Duodenal mucosa (tissue), 2 donors: ENCODE results near the gene SEZ6L.

Experiments
- H3K27ac ChIP-seq: one replicate; pipeline ENCODE4 v1.7.0; 2013; ENCODE audit warnings: low read depth, low read length
- H3K27me3 ChIP-seq, 2 donors: one replicate each; pipeline ENCODE4 v1.7.0; 2013; ENCODE audit warnings: low read length in 2 of 2, control low read depth in 1 of 2; ENCODE audit not compliant: insufficient read depth in 2 of 2, control insufficient read depth in 1 of 2
- H3K36me3 ChIP-seq, 2 donors: one replicate each; pipeline ENCODE4 v1.7.0; 2013; ENCODE audit warnings: low read length in 2 of 2, control low read depth in 1 of 2; ENCODE audit not compliant: insufficient read depth in 2 of 2, control insufficient read depth in 1 of 2
- H3K4me1 ChIP-seq, 2 donors: one replicate each; pipeline ENCODE4 v1.7.0; 2013; ENCODE audit warnings: low read length in 2 of 2, control low read depth in 1 of 2; ENCODE audit not compliant: insufficient read depth in 2 of 2, control insufficient read depth in 1 of 2
- H3K4me3 ChIP-seq, 2 donors: one replicate each; pipeline ENCODE4 v1.7.0; 2013; ENCODE audit warnings: low read length in 2 of 2, low read depth in 1 of 2
- H3K9ac ChIP-seq, 2 donors: one replicate each; pipeline ENCODE4 v1.7.0; 2013; ENCODE audit warnings: low read length in 2 of 2, low read depth in 1 of 2
- H3K9me3 ChIP-seq, 2 donors: one replicate each; pipeline ENCODE4 v1.7.0; 2013; ENCODE audit warnings: low read length in 2 of 2, control low read depth in 1 of 2; ENCODE audit not compliant: control insufficient read depth in 1 of 2

The SEZ6L gene

DNA sequence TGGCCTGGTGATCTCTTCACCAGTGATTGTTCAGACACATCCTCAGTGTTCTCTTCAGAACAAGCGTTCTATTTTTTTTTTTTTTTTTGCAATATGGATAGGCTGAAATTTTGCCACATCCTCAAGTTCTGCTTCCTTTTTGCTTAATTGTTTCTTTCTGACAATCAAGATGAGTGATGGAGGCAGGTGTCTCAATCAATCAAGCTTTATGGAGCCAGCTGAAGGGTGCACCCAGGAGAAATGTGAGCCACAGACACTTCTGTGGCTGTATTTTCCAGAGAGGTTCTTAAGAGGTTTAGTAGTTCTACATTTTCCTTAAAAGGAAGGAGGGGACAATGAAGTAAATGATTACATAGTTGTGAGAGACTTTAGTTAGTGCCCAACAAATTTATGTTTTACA is 215.9 kb downstream of the SEZ6L start:
- Histone ChIP-seq H3K9ac (no peak overlapping the region), H3K9me3 (no peaks in the 10 kb centered on the region), H3K4me1 (no peaks in the 10 kb centered on the region), H3K36me3 (no peaks in the 10 kb centered on the region), H3K27me3 (peaks cover 3 to 5% of the 10 kb centered on the region in 2 donors), H3K4me3 (no peak overlapping the region), H3K27ac (no peak overlapping the region)

DNA sequence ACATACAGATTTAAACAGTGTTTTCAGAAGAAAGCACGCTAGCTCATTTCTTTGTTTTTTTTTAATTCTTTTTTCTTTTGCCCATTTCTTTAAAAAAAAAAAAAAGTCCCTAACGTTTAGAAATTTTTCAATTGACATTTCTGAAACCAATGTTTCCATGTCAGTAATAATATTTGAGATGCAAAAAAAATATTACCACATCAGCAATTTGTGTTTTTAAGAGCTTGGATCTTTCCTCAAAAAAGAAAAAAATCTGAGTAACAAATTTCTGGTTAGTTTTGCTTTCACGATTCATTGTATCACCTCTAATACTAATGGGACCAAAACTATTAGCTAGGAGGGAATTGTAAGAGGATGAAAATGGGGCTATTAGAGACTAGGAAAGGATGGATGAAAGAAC is 219.9 kb downstream of the SEZ6L start:
- Histone ChIP-seq H3K9ac (no peak overlapping the region), H3K36me3 (no peaks in the 10 kb centered on the region), H3K9me3 (no peaks in the 10 kb centered on the region), H3K4me3 (no peak overlapping the region), H3K27me3 (peaks cover 5 to 6% of the 10 kb centered on the region in 2 donors), H3K27ac (no peak overlapping the region), H3K4me1 (no peaks in the 10 kb centered on the region)

DNA sequence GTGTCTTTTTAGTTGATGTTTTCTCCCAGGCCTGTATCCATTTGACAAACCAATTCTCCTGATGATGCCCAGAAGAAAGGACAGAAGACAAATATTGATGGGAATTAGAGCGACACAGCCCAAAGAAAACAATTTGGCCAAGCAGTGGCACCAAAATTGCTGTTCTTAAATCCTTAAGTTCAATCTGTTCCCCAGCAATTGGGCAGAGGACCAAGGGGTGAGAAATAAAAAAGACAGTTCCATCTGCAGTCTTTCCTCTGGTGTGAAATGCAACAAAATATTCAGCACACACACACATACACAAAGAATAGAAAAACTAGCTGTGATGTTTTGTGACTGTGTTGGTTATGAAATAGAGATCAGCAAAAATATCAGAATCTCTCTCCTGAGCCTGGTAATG is 221.8 kb downstream of the SEZ6L start:
- no peak overlapping the region for H3K4me3 ChIP-seq
- no peaks in the 10 kb centered on the region for H3K36me3 ChIP-seq
- peaks cover 0 to 6% of the 10 kb centered on the region in 2 donors for H3K27me3 ChIP-seq
- H3K4me1 ChIP-seq = no peaks in the 10 kb centered on the region
- H3K9me3 ChIP-seq = no peaks in the 10 kb centered on the region
- no peak overlapping the region for H3K27ac ChIP-seq
- H3K9ac ChIP-seq = no peak overlapping the region

DNA sequence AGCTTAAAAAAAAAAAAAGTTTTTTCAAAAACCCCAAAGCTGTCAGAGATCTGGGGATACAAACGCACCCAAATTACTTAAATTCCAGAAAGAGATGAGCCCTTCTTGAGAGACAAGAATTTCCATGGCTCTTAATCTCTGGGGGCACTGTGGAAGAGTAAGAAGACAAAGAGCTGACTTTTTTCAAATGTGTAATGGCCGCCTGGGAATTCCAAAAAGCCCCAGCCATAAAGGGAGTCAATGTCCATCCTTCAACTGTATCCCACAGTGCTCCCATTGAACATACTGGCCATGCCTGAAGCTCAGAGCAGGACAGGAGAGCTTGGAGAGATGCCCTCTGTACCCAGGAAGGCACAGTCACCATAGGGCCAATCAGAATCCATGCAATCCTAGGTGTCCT is 222.4 kb downstream of the SEZ6L start:
- Histone ChIP-seq H3K4me3 (no peak overlapping the region), H3K9me3 (no peaks in the 10 kb centered on the region), H3K4me1 (no peaks in the 10 kb centered on the region), H3K27me3 (peaks cover 0 to 6% of the 10 kb centered on the region in 2 donors), H3K36me3 (no peaks in the 10 kb centered on the region), H3K9ac (no peak overlapping the region), H3K27ac (no peak overlapping the region)

DNA sequence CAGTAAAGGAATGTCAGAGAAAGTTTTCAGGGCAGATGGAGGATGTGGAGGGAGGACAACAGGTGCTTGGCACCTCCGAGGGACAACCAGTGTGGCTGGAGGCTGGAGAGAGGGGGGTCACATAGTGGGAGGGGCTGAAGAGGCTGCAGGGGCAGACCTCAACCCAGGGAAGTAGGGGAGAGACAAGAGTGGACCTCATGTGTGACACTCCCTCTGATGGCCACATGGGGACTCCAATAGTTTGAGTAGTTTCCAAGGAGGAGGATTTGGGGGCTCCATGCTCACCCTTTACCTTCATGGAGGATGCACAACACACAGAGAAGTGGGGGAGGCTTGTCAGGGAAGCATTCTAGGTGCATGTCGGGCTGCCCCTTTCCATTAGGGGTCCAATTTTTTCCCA is 224.7 kb downstream of the SEZ6L start:
- Histone ChIP-seq H3K27ac (no peak overlapping the region), H3K4me1 (no peaks in the 10 kb centered on the region), H3K36me3 (no peaks in the 10 kb centered on the region), H3K27me3 (peaks cover 0 to 6% of the 10 kb centered on the region in 2 donors), H3K9ac (no peak overlapping the region), H3K4me3 (no peak overlapping the region), H3K9me3 (no peaks in the 10 kb centered on the region)

DNA sequence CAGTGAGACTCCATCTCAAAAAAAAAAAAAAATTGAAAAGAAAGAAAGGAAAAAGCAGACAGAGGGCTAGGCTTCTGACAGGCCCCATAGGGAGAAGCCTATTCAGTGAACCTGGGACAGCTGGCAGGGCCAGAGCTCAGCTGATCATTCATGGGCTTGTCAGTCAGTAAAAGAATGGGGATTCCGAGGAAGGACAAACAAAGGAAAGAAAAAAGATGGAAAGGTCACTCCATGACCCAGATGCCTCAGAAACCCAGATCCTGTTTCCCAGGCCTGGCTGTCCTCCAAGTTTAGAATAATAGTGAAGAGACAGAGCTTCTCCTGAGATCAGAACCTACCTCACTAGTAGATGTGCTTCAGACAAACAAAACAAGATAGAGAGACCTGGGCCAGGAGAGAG is 225.5 kb downstream of the SEZ6L start:
- no peak overlapping the region for H3K9ac ChIP-seq
- H3K4me3 ChIP-seq = no peak overlapping the region
- H3K4me1 ChIP-seq = no peaks in the 10 kb centered on the region
- H3K9me3 ChIP-seq = no peaks in the 10 kb centered on the region
- H3K27me3 ChIP-seq = peaks cover 0 to 6% of the 10 kb centered on the region in 2 donors
- no peaks in the 10 kb centered on the region for H3K36me3 ChIP-seq
- no peak overlapping the region for H3K27ac ChIP-seq

DNA sequence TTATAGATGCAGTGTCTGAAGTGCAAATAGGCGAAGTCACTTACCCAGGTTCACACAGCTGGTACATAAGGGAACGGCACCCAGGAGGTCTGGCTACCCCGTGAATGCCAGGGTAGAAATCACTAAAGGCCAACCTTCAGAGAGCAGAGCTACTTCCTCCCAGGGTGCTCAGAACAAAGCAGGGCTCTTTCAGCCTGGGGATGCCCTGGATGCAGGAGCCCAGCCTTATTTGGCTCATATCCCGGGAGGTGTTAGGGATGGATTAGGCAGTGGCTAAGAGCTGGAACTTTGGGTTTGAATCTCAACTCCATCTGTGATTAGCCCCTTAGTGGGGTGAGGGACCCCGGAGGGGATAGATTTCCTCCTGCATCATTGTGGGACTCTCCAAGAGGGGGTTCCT is 226.7 kb downstream of the SEZ6L start:
- no peak overlapping the region for H3K27ac ChIP-seq
- no peak overlapping the region for H3K4me3 ChIP-seq
- no peaks in the 10 kb centered on the region for H3K4me1 ChIP-seq

DNA sequence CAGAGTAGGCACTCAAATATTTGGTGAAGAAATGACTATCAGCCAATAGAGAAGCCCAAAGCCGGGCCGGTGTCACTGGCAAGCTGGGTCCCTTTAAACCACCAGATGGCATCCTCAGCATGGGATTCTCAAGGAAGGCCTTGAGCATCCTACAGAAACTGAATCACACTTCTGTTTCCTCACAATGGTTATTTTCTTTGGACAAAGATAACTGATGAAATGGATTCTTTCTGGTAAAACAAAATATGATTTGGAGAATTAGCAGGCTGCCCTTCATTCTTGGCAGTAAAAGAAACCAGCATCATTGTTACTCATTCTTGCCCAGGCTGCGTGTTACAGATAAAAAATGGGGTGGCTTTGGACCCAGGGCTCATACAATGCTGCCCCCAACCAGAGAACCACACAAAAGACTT is 229.5 kb downstream of the SEZ6L start:
- Histone ChIP-seq H3K27me3 (no peaks in the 10 kb centered on the region), H3K27ac (no peak overlapping the region), H3K4me3 (no peak overlapping the region), H3K36me3 (no peaks in the 10 kb centered on the region), H3K9ac (no peak overlapping the region), H3K4me1 (no peaks in the 10 kb centered on the region), H3K9me3 (no peaks in the 10 kb centered on the region)

More for the DNA sequence above, 226.7 kb downstream of the SEZ6L start:
- H3K9ac ChIP-seq = no peak overlapping the region
- H3K9me3 ChIP-seq = no peaks in the 10 kb centered on the region
- H3K27me3 ChIP-seq = peaks cover 0 to 3% of the 10 kb centered on the region in 2 donors
- no peaks in the 10 kb centered on the region for H3K36me3 ChIP-seq

DNA sequence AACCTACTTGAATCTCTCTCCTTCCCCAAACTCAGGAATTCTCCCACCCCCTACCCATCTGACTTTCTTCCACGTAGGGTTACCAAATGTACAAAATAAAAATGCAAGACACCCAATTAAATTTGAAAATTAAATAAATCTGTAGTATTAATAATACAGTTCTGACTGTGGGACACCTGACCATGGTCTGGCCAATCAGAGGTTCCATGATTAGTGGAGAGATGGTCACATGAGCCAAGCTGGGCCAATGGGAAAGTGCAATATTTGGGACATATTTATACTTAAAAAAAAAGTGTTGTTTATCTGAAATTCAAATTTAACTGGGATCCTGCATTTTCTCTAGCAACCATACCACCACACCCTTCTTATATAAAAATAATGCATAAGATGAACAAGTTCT is 230.0 kb downstream of the SEZ6L start:
- H3K4me3 ChIP-seq = no peak overlapping the region
- H3K27me3 ChIP-seq = no peaks in the 10 kb centered on the region
- H3K27ac ChIP-seq = no peak overlapping the region
- H3K36me3 ChIP-seq = no peaks in the 10 kb centered on the region
- no peaks in the 10 kb centered on the region for H3K9me3 ChIP-seq
- H3K9ac ChIP-seq = no peak overlapping the region
- peaks cover 0 to 3% of the 10 kb centered on the region in 2 donors for H3K4me1 ChIP-seq

DNA sequence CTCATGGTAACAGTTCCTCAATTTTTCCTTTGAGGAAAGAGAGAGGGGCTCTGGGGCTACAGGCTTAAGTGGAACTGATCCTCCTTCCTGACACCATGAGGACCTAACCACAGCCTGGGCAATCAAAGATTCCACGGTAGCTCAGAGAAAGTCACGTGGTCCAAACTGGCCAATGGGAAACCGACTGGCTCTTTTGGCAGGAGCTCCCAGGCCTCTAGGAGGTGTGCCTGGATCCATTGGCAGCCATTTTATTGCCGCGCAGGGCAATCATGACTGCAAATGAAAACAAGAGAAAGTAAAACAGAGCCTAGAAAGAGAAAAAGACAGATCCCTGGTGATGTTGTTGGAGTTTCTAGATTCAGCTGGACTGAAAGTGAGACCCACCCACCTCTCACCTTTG is 232.5 kb downstream of the SEZ6L start:
- peaks cover 0 to 3% of the 10 kb centered on the region in 2 donors for H3K4me1 ChIP-seq
- H3K9me3 ChIP-seq = no peaks in the 10 kb centered on the region
- H3K9ac ChIP-seq = no peak overlapping the region
- no peak overlapping the region for H3K27ac ChIP-seq
- H3K27me3 ChIP-seq = peaks cover 0 to 5% of the 10 kb centered on the region in 2 donors
- H3K36me3 ChIP-seq = no peaks in the 10 kb centered on the region
- H3K4me3 ChIP-seq = no peak overlapping the region

DNA sequence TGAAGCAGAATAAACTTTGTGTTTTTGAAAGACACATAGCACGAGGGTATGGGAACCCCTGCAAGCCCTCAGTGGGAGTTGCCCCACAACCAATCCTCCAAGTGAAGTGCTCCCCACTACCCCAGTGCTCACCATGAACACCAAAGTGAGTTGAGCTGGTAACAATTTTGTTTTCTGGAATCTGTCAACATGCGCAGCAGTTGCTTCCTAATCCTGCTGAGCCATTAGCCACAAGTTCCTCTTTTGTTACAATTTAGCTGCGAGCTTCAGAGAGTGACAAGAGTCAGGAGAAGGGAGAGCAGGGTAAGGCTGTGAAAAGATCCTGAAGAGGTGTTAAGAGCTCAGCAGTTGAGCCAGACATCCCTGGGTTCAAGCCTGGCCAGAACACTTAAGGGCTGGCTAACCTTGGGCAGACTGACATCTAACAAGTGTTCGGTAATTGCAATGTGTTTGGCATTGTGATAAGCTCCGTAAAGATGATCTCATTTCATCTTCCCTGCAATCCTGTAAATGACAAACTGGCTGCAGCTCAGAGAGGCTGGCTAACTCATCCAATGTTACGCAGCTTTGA is 235.7 kb downstream of the SEZ6L start:
- Histone ChIP-seq H3K27me3 (peaks cover 0 to 5% of the 10 kb centered on the region in 2 donors), H3K4me1 (peaks cover 0 to 3% of the 10 kb centered on the region in 2 donors), H3K36me3 (no peaks in the 10 kb centered on the region), H3K9me3 (no peaks in the 10 kb centered on the region), H3K27ac (no peak overlapping the region), H3K4me3 (no peak overlapping the region), H3K9ac (no peak overlapping the region)
